Kidney (tissue), 14 donors: ENCODE results near the gene TSNAX. TPM values are rescaled to one million over a fixed set of nuclear protein-coding genes. Genes with fewer than 3 reads are reported as not detected.

Experiments
- DNase-seq, 5 donors: peaks; one replicate each; pipeline ENCODE4 v3.0.0-alpha.2; 2013 to 2020
- FAIRE-seq: peaks from 2 replicates; lab custom pipeline; 2012; peaks lifted over from hg19 to GRCh38; lab: Jason Lieb, UNC
- H3K27ac ChIP-seq, 2 donors: one replicate each; pipeline ENCODE4 v1.7.0; 2013; ENCODE audit warnings: low read depth in 2 of 2, low read length in 2 of 2, inconsistent platforms in 1 of 2
- H3K27me3 ChIP-seq: one replicate; pipeline ENCODE4 v1.7.1; 2013; ENCODE audit warnings: low read length, inconsistent platforms; ENCODE audit not compliant: control insufficient read depth, insufficient read depth
- H3K36me3 ChIP-seq, 3 donors: one replicate each; pipeline versions ENCODE4 v1.7.0 to v1.7.1; 2013; ENCODE audit warnings: low read length in 3 of 3, control low read depth in 1 of 3, inconsistent platforms in 1 of 3; ENCODE audit not compliant: insufficient read depth in 3 of 3, control insufficient read depth in 2 of 3
- H3K4me1 ChIP-seq, 3 donors: one replicate each; pipeline versions ENCODE4 v1.7.0 to v1.7.1; 2013; ENCODE audit warnings: low read length in 3 of 3, inconsistent platforms in 1 of 3, low read depth in 1 of 3; ENCODE audit not compliant: control insufficient read depth in 2 of 3, insufficient read depth in 2 of 3
- H3K4me3 ChIP-seq, 3 donors: one replicate each; pipeline versions ENCODE4 v1.7.0 to v1.8.1; 2013; ENCODE audit warnings: low read length in 3 of 3, control low read depth in 1 of 3, inconsistent platforms in 1 of 3
- H3K9ac ChIP-seq, 3 donors: one replicate each; pipeline versions ENCODE4 v1.7.0 to v1.7.1; 2013; ENCODE audit warnings: low read length in 3 of 3, control low read depth in 1 of 3, inconsistent platforms in 1 of 3
- H3K9me3 ChIP-seq, 3 donors: one replicate each; pipeline versions ENCODE4 v1.7.0 to v1.7.1; 2013; ENCODE audit warnings: low read length in 3 of 3, control low read depth in 1 of 3, inconsistent platforms in 1 of 3; ENCODE audit not compliant: control insufficient read depth in 2 of 3, insufficient read depth in 1 of 3
- intact Hi-C: fragments of 100-400 bp; cut with DNase I; formaldehyde crosslinking; loops from one replicate; pipeline ENCODE4 v1.11.1; 2022
- polyA plus RNA-seq: library from polyadenylated mRNA; stranded (reverse); fragments of 350-450 nt; fragmentation: Illumina TruSeq; extraction: RNeasy Lipid Tissue Mini Kit (QIAGEN cat#74804); gene quantifications from one replicate; pipeline ENCODE4 v1.2.3, GENCODE V29; 2014; ENCODE audit warnings: low read depth, low replicate concordance; ENCODE audit not compliant: insufficient read depth
- total RNA-seq: library from RNA; stranded (reverse); fragmentation: NEBNext Ultra II Directional; extraction: Animal tissue kit (Norgen Biotek cat#: 25700); gene quantifications from one replicate; pipeline ENCODE4 v1.2.1, GENCODE V29; 2021
- TF ChIP-seq, protein P1 (sequence below): IDR thresholded peaks from 3 replicates; pipeline ENCODE4 v1.5.1; 2012; ENCODE audit warnings: mild to moderate bottlenecking, moderate library complexity, borderline replicate concordance; ENCODE audit not compliant: insufficient read depth; ENCODE audit errors: extremely low read depth
- donor health status: control.
- donor health status: control.
- donor health status: control.
- donor health status: control.
- donor health status: control.
- donor health status: DM: yes; HTN: yes; CAD: no.
- donor health status: Normal renal cell carcinoma (clear cell type).

Gene TSNAX
- total and polyA plus RNA-seq, 2 donors from 2014 or later: 27.1 to 42.3 TPM

DNA sequence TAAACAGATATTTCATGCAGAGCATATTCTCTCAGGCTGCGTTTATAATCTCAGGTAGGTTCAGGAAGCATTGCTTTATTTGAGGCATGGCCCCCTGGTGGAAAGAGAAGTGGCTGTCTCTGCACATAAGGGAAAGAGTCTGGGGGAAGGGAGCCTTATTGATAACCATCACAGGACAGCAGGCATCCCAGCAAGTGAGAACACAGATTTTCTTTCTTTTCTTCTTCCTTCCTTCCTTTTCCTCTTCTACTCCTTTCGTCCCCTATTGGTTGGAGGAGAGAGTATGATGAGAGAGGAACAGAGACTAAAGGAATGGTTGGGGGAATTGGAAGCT lies 21.9 kb downstream of the TSNAX start:
- DNase-seq: peak in 2 of 5 donors; percentile 18 to 21
- Histone ChIP-seq H3K27me3 (no peaks in the 10 kb centered on the region), H3K36me3 (no peaks in the 10 kb centered on the region), H3K4me3 (no peak overlapping the region), H3K27ac (no peak overlapping the region), H3K9me3 (no peaks in the 10 kb centered on the region), H3K4me1 (no peaks in the 10 kb centered on the region), H3K9ac (no peak overlapping the region)
- TF ChIP-seq, protein P1, sequence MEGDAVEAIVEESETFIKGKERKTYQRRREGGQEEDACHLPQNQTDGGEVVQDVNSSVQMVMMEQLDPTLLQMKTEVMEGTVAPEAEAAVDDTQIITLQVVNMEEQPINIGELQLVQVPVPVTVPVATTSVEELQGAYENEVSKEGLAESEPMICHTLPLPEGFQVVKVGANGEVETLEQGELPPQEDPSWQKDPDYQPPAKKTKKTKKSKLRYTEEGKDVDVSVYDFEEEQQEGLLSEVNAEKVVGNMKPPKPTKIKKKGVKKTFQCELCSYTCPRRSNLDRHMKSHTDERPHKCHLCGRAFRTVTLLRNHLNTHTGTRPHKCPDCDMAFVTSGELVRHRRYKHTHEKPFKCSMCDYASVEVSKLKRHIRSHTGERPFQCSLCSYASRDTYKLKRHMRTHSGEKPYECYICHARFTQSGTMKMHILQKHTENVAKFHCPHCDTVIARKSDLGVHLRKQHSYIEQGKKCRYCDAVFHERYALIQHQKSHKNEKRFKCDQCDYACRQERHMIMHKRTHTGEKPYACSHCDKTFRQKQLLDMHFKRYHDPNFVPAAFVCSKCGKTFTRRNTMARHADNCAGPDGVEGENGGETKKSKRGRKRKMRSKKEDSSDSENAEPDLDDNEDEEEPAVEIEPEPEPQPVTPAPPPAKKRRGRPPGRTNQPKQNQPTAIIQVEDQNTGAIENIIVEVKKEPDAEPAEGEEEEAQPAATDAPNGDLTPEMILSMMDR: no peak
- no peak for FAIRE-seq
- intact Hi-C loops: no loop called here

DNA sequence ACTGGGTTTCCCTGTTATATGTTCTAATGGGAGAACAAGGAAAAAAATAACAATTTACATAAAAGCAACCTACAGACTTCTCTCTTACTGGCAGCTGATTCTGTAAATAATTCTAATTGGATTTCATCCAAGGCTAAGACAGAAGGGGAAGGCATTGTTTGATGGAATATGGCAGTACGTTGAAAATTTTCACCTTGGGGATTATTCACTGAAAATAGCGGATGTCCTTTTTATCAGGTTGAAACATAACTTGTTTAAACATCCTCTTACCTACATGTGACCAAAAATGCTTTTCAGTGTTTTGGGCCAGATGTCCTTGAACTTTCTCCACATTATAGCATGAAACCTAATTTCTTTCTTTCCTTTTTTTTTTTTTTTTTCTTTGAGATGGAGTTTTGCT lies 24.9 kb downstream of the TSNAX start:
- H3K4me3 ChIP-seq: no peak overlapping the region
- FAIRE-seq: no peak
- DNase-seq: peak in 1 of 5 donors; percentile 3

DNA sequence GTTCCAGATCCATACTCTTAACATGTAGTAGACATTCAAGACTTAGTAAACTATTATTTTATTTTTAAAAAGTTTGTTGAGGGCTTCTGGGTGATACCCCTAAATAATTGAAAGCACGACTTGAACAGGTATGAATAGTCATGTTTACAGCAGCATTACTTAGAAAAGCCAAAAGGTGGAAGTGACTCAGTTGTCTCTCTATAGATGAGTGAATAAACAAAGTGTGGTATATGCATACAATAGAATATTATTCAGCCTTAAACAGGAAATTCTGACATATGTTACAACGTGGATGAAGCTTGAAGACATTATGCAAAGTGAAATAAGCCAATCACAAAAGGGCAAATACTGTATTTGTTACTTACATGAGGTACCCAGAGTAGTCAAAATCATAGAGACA lies 26.5 kb downstream of the TSNAX start:
- FAIRE-seq: no peak
- no peak overlapping the region for H3K4me3 ChIP-seq
- H3K27me3 ChIP-seq: no peaks in the 10 kb centered on the region
- H3K27ac ChIP-seq: no peak overlapping the region
- no peaks in the 10 kb centered on the region for H3K4me1 ChIP-seq
- H3K36me3 ChIP-seq: no peaks in the 10 kb centered on the region
- no peak overlapping the region for H3K9ac ChIP-seq
- no peak for DNase-seq
- intact Hi-C loops: no loop called here
- TF ChIP-seq, protein P1: no peak
- H3K9me3 ChIP-seq: no peaks in the 10 kb centered on the region

More for the DNA sequence above, 24.9 kb downstream of the TSNAX start:
- TF ChIP-seq, protein P1: no peak
- H3K36me3 ChIP-seq: no peaks in the 10 kb centered on the region
- H3K27me3 ChIP-seq: no peaks in the 10 kb centered on the region
- H3K9ac ChIP-seq: no peak overlapping the region
- no peak overlapping the region for H3K27ac ChIP-seq
- intact Hi-C loops: no loop called here
- no peaks in the 10 kb centered on the region for H3K4me1 ChIP-seq
- no peaks in the 10 kb centered on the region for H3K9me3 ChIP-seq

DNA sequence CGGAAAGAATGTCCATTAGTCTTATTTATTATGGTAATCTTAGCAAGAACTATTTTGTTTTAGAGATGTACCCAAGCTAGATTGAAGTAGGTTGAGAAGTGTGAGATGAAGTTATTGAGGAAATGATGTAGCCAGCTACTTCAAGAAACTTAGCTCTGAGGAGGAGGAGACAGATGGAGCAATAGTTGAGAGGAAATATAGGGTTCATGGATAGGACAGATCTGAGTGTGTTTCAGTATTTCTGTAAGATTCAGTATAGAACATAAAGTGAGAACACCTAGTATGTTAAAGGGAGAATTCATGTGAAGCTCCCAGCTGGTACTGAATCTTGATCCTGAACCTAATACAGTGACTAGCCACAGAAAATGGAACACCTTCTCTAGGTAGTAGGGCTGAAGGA lies 28.9 kb downstream of the TSNAX start:
- TF ChIP-seq, protein P1: no peak
- DNase-seq (no peak), FAIRE-seq (no peak)
- intact Hi-C loops: no loop called here
- Histone ChIP-seq H3K4me3 (no peak overlapping the region), H3K4me1 (no peaks in the 10 kb centered on the region), H3K9me3 (no peaks in the 10 kb centered on the region), H3K27me3 (no peaks in the 10 kb centered on the region), H3K27ac (no peak overlapping the region), H3K36me3 (peaks cover 0 to 4% (median 0%) of the 10 kb centered on the region in 3 donors), H3K9ac (no peak overlapping the region)
